Measurements from ENCODE around the gene CRYBA4. TPM values are rescaled to one million over a fixed set of nuclear protein-coding genes. Genes with fewer than 3 reads are reported as not detected.

The CRYBA4 gene
- total and polyA plus RNA-seq, 11 donors, result not detected

GRCh38 chr22:26581633-26582168, 40.1 kb upstream of the CRYBA4 start:
- intact Hi-C loops (cut with DNase I), result loop anchor here in 1 of 10 donors (10.0 kb wide), 1 partner anchor 67 kb away; the partner anchor contains the start of gene TFIP11
- H3K4me3 ChIP-seq, result no peak overlapping the region
- no peak for DNase-seq

GRCh38 chr22:26584010-26584409, 37.8 kb upstream of the CRYBA4 start:
- H3K36me3 ChIP-seq, result peaks cover 0 to 18% (median 7%) of the 10 kb centered on the region in 9 donors
- TF ChIP-seq POLR2A (IDR thresholded peaks at IDR 0.05) (no peak), CTCF (IDR thresholded peaks at IDR 0.05) (no peak)
- peak overlapping the region in 1 of 12 donors; percentile 17 for H3K27ac ChIP-seq
- intact Hi-C loops (cut with DNase I), result loop anchor here in 1 of 10 donors (10.0 kb wide), 1 partner anchor 69 kb away; the partner anchor contains the start of gene TFIP11
- H3K27me3 ChIP-seq, result no peaks in the 10 kb centered on the region
- H3K4me1 ChIP-seq, result peaks cover 6 to 67% (median 37%) of the 10 kb centered on the region in 12 donors
- WGBS, 4 donors, result 69 to 81% (median 75%) methylated on average over 4 of the region's 4 CpGs
- H3K4me3 ChIP-seq, result no peak overlapping the region
- H3K9me3 ChIP-seq, result peaks cover 0 to 4% (median 0%) of the 10 kb centered on the region in 12 donors
- no peak for DNase-seq
- ATAC-seq, result no peak

More at GRCh38 chr22:26581633-26582168, 40.1 kb upstream of the CRYBA4 start:
- no peak for ATAC-seq
- H3K4me1 ChIP-seq, result peaks cover 4 to 52% (median 33%) of the 10 kb centered on the region in 12 donors
- no peaks in the 10 kb centered on the region for H3K9me3 ChIP-seq
- peaks cover 0 to 18% (median 7%) of the 10 kb centered on the region in 9 donors for H3K36me3 ChIP-seq
- no peaks in the 10 kb centered on the region for H3K27me3 ChIP-seq
- H3K27ac ChIP-seq, result no peak overlapping the region
- TF ChIP-seq POLR2A (IDR thresholded peaks at IDR 0.05), result no peak
- no peak for TF ChIP-seq CTCF (IDR thresholded peaks at IDR 0.05)
- 94 to 97% (median 96%) methylated on average over 8 of the region's 8 CpGs for WGBS, 4 donors

- 36 to 44% (median 39%) methylated on average over 10 to 11 of the region's 11 CpGs for WGBS, 4 donors
- Histone ChIP-seq H3K27ac (peak overlapping the region in 6 of 12 donors; percentile 17 to 57 (median 32)), H3K36me3 (peaks cover 0 to 18% (median 7%) of the 10 kb centered on the region in 9 donors), H3K4me3 (peak overlapping the region in 1 of 12 donors; percentile 0), H3K4me1 (peaks cover 6 to 59% (median 30%) of the 10 kb centered on the region in 12 donors), H3K9me3 (peaks cover 0 to 4% (median 0%) of the 10 kb centered on the region in 12 donors), H3K27me3 (no peaks in the 10 kb centered on the region)
- ATAC-seq (peak; percentile 31 to 74 (median 50)), DNase-seq (peak; percentile 51 to 89 (median 85))
- intact Hi-C loops (cut with DNase I), result loop anchor here in 7 of 10 donors (5.0 to 10.0 kb wide), 3 partner anchors 47 to 73 kb away; partner anchors contain the start of gene TFIP11 (in 7 of the 7)
- TF ChIP-seq POLR2A (IDR thresholded peaks at IDR 0.05), result no peak
- TF ChIP-seq CTCF (IDR thresholded peaks at IDR 0.05), result peak in 6 of 12 donors; percentile 6 to 47 (median 25)
Observed at GRCh38 chr22:26585104-26585790, 36.5 kb upstream of the CRYBA4 start.
